Fibroblast of lung (primary cell): ENCODE results near the gene PTDSS2.

Experiments
- EZH2 ChIP-seq: IDR thresholded peaks from 2 replicates; pipeline ENCODE4 v1.5.1; 2012; ENCODE audit warnings: low read length, control low read depth, mild to moderate bottlenecking; ENCODE audit errors: missing control alignments
- TF ChIP-seq, protein P1 (sequence below), 2 donors: IDR thresholded peaks in 1 of 2; conservative IDR thresholded peaks in 1 of 2; 1 replicate in 1 of 2; 2 replicates in 1 of 2; pipeline ENCODE4 v1.5.1; 2011 to 2012; ENCODE audit warnings: low read length in 2 of 2, control low read depth in 1 of 2, inconsistent platforms in 1 of 2, low read depth in 1 of 2, mild to moderate bottlenecking in 1 of 2

DNA sequence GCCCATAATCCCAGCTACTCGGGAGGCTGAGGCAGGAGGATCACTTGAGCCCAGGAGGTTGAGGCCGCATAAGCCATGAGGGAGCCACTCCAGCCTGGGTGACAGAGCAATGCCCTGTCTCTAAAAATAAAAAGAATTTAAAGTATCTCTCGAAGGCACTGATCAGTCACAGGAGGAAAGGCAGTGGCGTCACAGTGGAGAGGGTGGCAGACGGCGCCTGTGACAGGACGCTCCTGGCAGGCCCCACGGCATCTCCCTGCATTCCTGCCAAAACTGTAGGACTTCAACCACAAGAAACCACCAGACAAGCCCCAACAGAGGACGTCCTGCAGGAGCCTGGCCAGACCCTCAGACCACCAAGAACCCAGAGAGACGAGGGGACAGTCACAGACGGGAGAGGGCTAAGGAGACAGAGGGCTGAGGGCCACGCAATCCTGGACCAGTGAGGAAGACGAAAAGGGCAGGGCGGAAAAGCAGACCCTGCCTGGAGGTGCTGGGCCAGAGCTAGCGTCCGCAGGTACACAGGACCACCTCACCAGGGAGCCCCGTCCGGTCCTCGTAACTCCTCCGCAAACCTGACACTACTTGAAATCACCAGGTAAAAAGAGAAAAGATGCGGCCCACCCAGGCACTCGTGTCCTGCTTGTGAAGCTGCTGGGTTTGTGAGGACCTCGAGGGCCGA, 51.1 kb downstream of the PTDSS2 start:
- TF ChIP-seq, protein P1, sequence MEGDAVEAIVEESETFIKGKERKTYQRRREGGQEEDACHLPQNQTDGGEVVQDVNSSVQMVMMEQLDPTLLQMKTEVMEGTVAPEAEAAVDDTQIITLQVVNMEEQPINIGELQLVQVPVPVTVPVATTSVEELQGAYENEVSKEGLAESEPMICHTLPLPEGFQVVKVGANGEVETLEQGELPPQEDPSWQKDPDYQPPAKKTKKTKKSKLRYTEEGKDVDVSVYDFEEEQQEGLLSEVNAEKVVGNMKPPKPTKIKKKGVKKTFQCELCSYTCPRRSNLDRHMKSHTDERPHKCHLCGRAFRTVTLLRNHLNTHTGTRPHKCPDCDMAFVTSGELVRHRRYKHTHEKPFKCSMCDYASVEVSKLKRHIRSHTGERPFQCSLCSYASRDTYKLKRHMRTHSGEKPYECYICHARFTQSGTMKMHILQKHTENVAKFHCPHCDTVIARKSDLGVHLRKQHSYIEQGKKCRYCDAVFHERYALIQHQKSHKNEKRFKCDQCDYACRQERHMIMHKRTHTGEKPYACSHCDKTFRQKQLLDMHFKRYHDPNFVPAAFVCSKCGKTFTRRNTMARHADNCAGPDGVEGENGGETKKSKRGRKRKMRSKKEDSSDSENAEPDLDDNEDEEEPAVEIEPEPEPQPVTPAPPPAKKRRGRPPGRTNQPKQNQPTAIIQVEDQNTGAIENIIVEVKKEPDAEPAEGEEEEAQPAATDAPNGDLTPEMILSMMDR (conservative IDR thresholded peaks at IDR 0.05 in 1 of 2, IDR thresholded peaks at IDR 0.05 in 1 of 2; ENCODE audit: low read depth in 1 of 2, low read length in 2 of 2): no peak
- no peak for TF ChIP-seq EZH2
